Colonic mucosa (tissue), 4 donors: ENCODE measurements around the gene CEP164. TPM values are rescaled to one million over a fixed set of nuclear protein-coding genes. Genes with fewer than 3 reads are reported as not detected.
"Not testable (repeated sequence)": the region's sequence is repeated elsewhere in the genome, so short reads cannot be mapped to it uniquely, and the experiment has no call there.

ENCODE experiments used
- DNase-seq: peaks from one replicate; pipeline ENCODE4 v3.0.0-alpha.2; 2020
- H3K27ac ChIP-seq: fragments of 200-600 bp; one replicate; pipeline ENCODE4 v1.8.0; 2021
- H3K27me3 ChIP-seq: fragments of 200-600 bp; one replicate; pipeline ENCODE4 v1.8.0; 2021
- H3K36me3 ChIP-seq: fragments of 200-600 bp; one replicate; pipeline ENCODE4 v1.8.0; 2021
- H3K4me1 ChIP-seq: fragments of 200-600 bp; one replicate; pipeline ENCODE4 v1.8.0; 2021; ENCODE audit warnings: mild to moderate bottlenecking
- H3K4me3 ChIP-seq: fragments of 200-600 bp; one replicate; pipeline ENCODE4 v1.8.0; 2021
- H3K9ac ChIP-seq, 2 donors: one replicate each; pipeline ENCODE4 v1.7.0; 2013; ENCODE audit warnings: control low read depth in 2 of 2, low read depth in 2 of 2, low read length in 2 of 2
- H3K9me3 ChIP-seq: fragments of 200-600 bp; one replicate; pipeline ENCODE4 v1.8.0; 2021
- CTCF ChIP-seq: fragments of 200-600 bp; IDR thresholded peaks from one replicate; pipeline ENCODE4 v1.8.0; 2022; ENCODE audit warnings: antibody characterized with exemption, mild to moderate bottlenecking
- intact Hi-C: fragments of 100-400 bp; cut with DNase I; formaldehyde crosslinking; loops from one replicate; pipeline ENCODE4 v1.14.1; 2022
- total RNA-seq, 2 donors: library from RNA; stranded (reverse); fragmentation: NEBNext Ultra II Directional in 1 of 2; extraction: Animal tissue kit (Norgen Biotek cat#: 25700) in 1 of 2; gene quantifications; one replicate each; pipeline ENCODE4 v1.2.1, GENCODE V29; 2021
- donor health status: healthy.
- donor health status: DM: no; HTN: no; CAD: no.
- donor health status: DM: no; HTN: no; CAD: no.

CEP164 gene
- total RNA-seq, 2 donors from 2014 or later, result 12.4 to 19.2 TPM

- no peak overlapping the region for H3K27ac ChIP-seq
- H3K9ac ChIP-seq, result peak overlapping the region; percentile 61 to 71
- no peak for TF ChIP-seq CTCF
- H3K36me3 ChIP-seq, result no peaks in the 10 kb centered on the region
- intact Hi-C loops, result no loop called here
- no peak for DNase-seq
- H3K4me3 ChIP-seq, result peak overlapping the region; percentile 80
- H3K9me3 ChIP-seq, result no peaks in the 10 kb centered on the region
- H3K4me1 ChIP-seq, result peaks cover 11% of the 10 kb centered on the region
- no peaks in the 10 kb centered on the region for H3K27me3 ChIP-seq
Measured at GRCh38 chr11:117314840-117315239, 12.8 kb upstream of the CEP164 start.

DNA sequence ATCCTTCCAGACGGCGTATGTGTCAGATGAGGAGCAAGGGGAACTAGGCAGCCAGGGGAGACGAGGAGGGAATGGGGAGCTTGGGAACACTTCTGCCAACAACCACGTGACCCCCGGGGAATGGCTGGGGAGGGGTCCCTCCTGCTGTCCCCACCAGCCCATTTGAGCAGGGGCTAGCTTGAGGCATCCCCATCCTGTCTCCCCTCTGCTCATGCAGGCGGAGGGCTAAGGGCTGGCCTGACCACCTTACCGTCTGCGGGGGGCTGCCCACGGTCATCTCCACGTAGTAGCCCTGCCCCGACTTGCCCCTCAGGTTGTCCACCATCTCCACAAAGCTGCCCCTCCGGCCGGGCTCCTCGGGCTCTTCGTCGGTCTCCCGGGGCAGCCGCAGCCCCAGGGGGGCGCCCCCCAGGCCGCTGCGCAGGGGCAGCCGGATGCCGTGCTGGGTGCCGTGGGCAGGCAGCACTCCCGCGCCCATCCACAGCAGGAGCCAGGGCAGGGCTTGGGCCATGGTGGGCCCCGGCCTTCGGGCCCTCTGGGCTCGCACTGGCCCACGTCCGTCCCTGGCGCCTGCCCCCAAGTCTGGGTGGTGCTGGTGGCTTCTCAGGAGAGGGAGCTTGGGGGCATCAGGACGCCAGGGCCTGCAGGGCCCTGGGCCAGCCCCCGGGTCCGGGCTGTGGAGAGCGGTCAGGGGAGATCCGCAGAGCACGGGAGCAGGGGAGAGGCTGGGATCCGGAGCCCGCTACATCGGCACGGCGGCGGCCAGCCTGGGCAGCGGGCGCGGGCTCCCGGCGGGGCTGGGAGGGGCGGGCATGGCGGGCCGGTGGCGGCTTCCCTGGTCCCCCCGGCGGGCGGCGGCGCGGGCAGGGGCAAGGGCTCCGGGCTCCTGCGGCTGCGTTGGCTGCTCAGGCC lies 12.1 kb upstream of the CEP164 start:
- intact Hi-C loops, result no loop called here
- no peaks in the 10 kb centered on the region for H3K27me3 ChIP-seq
- peaks cover 11% of the 10 kb centered on the region for H3K4me1 ChIP-seq
- no peaks in the 10 kb centered on the region for H3K36me3 ChIP-seq
- no peak for DNase-seq
- peak overlapping the region; percentile 61 to 71 for H3K9ac ChIP-seq
- H3K27ac ChIP-seq, result no peak overlapping the region
- TF ChIP-seq CTCF, result no peak
- peak overlapping the region; percentile 80 for H3K4me3 ChIP-seq
- no peaks in the 10 kb centered on the region for H3K9me3 ChIP-seq

GRCh38 chr11:117316197-117316961 lies 11.3 kb upstream of the CEP164 start, which contains the start of gene BACE1:
Gene BACE1, minus strand, starts transcription at chr11:117316256. Its CDS starts 461 bp downstream, at chr11:117315795.
- Histone ChIP-seq H3K27me3 (no peaks in the 10 kb centered on the region), H3K4me3 (peak within 1 kb of the TSS; percentile 80), H3K36me3 (no peaks in the 10 kb centered on the region), H3K9me3 (no peaks in the 10 kb centered on the region), H3K4me1 (peaks cover 11% of the 10 kb centered on the region), H3K27ac (no peak within 1 kb of the TSS), H3K9ac (peak within 1 kb of the TSS; percentile 61 to 75)
- TF ChIP-seq CTCF, result peak; percentile 14
- DNase-seq, result peak; percentile 78
- intact Hi-C loops, result no loop called here

DNA sequence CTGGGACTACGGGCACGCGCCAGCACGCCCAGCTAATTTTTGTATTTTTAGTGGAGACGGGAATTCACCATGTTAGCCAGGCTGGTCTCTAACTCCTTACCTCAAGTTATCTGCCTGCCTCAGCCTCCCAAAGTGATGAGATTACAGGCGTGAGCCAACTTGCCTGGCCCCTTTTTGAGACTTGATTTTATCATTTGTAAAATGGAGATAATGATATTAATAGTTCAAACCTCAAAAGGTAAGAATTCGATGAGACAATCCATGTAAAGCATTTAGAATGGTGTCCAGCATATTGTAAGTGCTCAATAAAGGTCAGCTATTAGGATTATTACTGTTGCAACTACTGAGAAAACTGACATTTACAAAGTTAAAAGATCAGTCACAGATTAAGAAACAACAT lies 8.9 kb upstream of the CEP164 start:
- Histone ChIP-seq H3K4me3 (no peak overlapping the region), H3K36me3 (no peaks in the 10 kb centered on the region), H3K4me1 (peaks cover 8% of the 10 kb centered on the region), H3K9me3 (no peaks in the 10 kb centered on the region), H3K27me3 (no peaks in the 10 kb centered on the region), H3K9ac (no peak overlapping the region), H3K27ac (no peak overlapping the region)
- no peak for TF ChIP-seq CTCF
- DNase-seq, result no peak
- intact Hi-C loops, result no loop called here

GRCh38 chr11:117319214-117319840 lies 8.3 kb upstream of the CEP164 start:
- intact Hi-C loops, result no loop called here
- no peak for DNase-seq
- H3K27me3 ChIP-seq, result no peaks in the 10 kb centered on the region

GRCh38 chr11:117327255-117327566 lies 443 bp upstream of the CEP164 start:
- not testable (repeated sequence) for H3K9me3 ChIP-seq, H3K4me1 ChIP-seq, H3K9ac ChIP-seq, H3K36me3 ChIP-seq, DNase-seq, H3K27me3 ChIP-seq
- Histone ChIP-seq H3K4me3 (peak overlapping the region; percentile 75), H3K27ac (peak overlapping the region; percentile 85)
- intact Hi-C loops, result loop anchor here (5.0 kb wide), 1 partner anchor 95 kb away; the partner anchor contains the start of genes PCSK7 and RNF214

More at GRCh38 chr11:117319214-117319840, 8.3 kb upstream of the CEP164 start:
- no peak for TF ChIP-seq CTCF
- no peaks in the 10 kb centered on the region for H3K36me3 ChIP-seq
- H3K4me1 ChIP-seq, result peaks cover 8% of the 10 kb centered on the region
- no peak overlapping the region for H3K4me3 ChIP-seq
- no peak overlapping the region for H3K27ac ChIP-seq
- no peak overlapping the region for H3K9ac ChIP-seq
- H3K9me3 ChIP-seq, result no peaks in the 10 kb centered on the region
